ENCODE results near the gene TFRC. TPM values are rescaled to one million over a fixed set of nuclear protein-coding genes. Genes with fewer than 3 reads are reported as not detected.

TFRC gene
- total RNA-seq, 1 experiment from 2014 or later = 261 TPM

DNA sequence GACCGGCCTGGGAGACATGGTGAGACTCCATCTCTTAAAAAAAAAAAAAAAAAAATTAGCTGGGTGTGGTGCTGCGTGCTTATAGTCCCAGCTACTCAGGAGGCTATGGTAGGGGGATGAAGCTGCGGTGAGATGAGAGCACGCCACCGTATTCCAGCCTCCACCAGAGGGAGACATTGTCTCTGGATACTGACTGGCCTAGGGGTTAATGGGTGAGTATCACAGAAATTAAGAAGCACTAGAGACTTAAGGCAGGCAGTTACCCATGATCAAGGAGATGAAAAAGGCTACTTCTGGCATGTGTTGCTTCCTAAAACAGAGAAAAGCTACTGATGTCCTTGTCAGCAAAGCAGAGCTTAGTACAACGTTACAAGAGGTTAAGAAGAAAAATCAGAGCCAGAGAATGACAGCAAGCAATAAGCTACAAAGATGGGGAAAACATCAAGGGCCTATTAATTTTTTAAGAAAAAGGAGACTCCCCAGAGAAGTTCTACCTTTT is 8.6 kb downstream of the TFRC start (continued):
- TF ChIP-seq, protein P1, sequence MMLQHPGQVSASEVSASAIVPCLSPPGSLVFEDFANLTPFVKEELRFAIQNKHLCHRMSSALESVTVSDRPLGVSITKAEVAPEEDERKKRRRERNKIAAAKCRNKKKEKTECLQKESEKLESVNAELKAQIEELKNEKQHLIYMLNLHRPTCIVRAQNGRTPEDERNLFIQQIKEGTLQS (IDR thresholded peaks at IDR 0.05) = no peak
- no peak for TF ChIP-seq CEBPB (IDR thresholded peaks at IDR 0.05; ENCODE audit: low read depth)

DNA sequence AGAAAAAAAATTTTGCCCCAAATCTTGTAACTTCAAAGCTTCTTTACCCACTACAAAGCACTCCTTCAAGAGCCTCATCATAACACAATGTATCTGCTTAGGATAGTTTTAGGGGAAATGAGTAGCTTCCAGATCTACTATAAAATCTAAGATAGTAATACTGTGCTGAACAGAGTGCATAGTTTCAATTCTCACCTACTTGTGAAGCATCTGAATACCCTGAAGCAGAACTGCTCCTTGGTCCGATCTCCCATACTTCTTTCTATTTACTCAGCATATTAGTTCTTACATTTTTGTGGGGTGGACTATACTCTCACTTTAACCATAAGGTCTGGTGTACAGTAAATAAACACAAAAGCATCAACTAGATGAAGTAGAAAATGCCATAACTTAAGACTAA is 9.6 kb downstream of the TFRC start:
- no peak overlapping the region for H3K27ac ChIP-seq (ENCODE audit: low read depth, low read length)
- no peaks in the 10 kb centered on the region for H3K9me2 ChIP-seq (ENCODE audit: insufficient read depth)
- no peak overlapping the region for H3K4me3 ChIP-seq (replicated peaks in 1 of 2; ENCODE audit: low read depth in 1 of 2, low read length in 2 of 2)
- no peak overlapping the region for H2AFZ ChIP-seq (ENCODE audit: low read depth, low read length, poor library complexity, severe bottlenecking)
- H4K20me1 ChIP-seq (ENCODE audit: insufficient read depth) = peaks cover 33% of the 10 kb centered on the region
- POLR2A ChIA-PET = interaction anchor here (0.5 to 0.6 kb wide), 2 partner anchors 14 to 668 kb away, joined by 3 read pairs; partner anchors contain the start of gene PAK2
- no peaks in the 10 kb centered on the region for H3K27me3 ChIP-seq (ENCODE audit: insufficient read depth, low read length)
- H3K9ac ChIP-seq (ENCODE audit: low read length) = no peak overlapping the region
- RAD21 ChIA-PET (ENCODE audit: low non-redundant PET in 1 of 2, low total read pairs in 2 of 2, uncharacterized antibody in 2 of 2, unreplicated experiment in 2 of 2) = interaction anchor here in 1 of 2 experiments (0.6 kb wide), 1 partner anchor 57 kb away, joined by 4 read pairs; no protein-coding TSS in a partner anchor
- DNase-seq (ENCODE audit: low read depth, low spot score) (no peak), ATAC-seq (no peak)
- peaks cover 92% of the 10 kb centered on the region for H3K79me2 ChIP-seq (ENCODE audit: insufficient read depth, low read length)
- no peaks in the 10 kb centered on the region for H3K9me3 ChIP-seq (ENCODE audit: control insufficient read depth in 1 of 2, insufficient read depth in 1 of 2, low read depth in 1 of 2, low read length in 2 of 2)
- no TSS peak for BruUV-seq (replicated peaks)
- intact Hi-C loops (cut with micrococcal nuclease) = loop anchor here (2.0 kb wide), 1 partner anchor 446 kb away; no protein-coding TSS in a partner anchor
- CTCF ChIA-PET = interaction anchor here (1.2 to 2.3 kb wide), 5 partner anchors 13 to 450 kb away, joined by 3 to 17 read pairs (median 10); no protein-coding TSS in a partner anchor
- TF ChIP-seq POLR2AphosphoS5 (IDR thresholded peaks at IDR 0.05; ENCODE audit: low read depth, low read length) (no peak), JUND (IDR thresholded peaks at IDR 0.05) (no peak), POLR2A (IDR thresholded peaks at IDR 0.05; ENCODE audit: borderline replicate concordance, extremely low read depth, insufficient read depth, insufficient read length) (no peak), SP1 (IDR thresholded peaks at IDR 0.05; ENCODE audit: low read depth) (no peak), CEBPB (IDR thresholded peaks at IDR 0.05; ENCODE audit: low read depth) (no peak), ZFX (IDR thresholded peaks at IDR 0.05) (no peak), ELF1 (IDR thresholded peaks at IDR 0.05; ENCODE audit: borderline replicate concordance, low read depth) (no peak), EZH2 (IDR thresholded peaks at IDR 0.05) (no peak), EGR1 (IDR thresholded peaks at IDR 0.05; ENCODE audit: low read depth) (no peak), TCF7L2 (IDR thresholded peaks at IDR 0.05; ENCODE audit: borderline replicate concordance, extremely low read depth, insufficient read depth, insufficient read length) (no peak), EZH2phosphoT487 (IDR thresholded peaks at IDR 0.05; ENCODE audit: borderline replicate concordance) (no peak), ZNF274 (IDR thresholded peaks at IDR 0.05; ENCODE audit: low read depth, low read length) (no peak)
- TF ChIP-seq, protein P2, sequence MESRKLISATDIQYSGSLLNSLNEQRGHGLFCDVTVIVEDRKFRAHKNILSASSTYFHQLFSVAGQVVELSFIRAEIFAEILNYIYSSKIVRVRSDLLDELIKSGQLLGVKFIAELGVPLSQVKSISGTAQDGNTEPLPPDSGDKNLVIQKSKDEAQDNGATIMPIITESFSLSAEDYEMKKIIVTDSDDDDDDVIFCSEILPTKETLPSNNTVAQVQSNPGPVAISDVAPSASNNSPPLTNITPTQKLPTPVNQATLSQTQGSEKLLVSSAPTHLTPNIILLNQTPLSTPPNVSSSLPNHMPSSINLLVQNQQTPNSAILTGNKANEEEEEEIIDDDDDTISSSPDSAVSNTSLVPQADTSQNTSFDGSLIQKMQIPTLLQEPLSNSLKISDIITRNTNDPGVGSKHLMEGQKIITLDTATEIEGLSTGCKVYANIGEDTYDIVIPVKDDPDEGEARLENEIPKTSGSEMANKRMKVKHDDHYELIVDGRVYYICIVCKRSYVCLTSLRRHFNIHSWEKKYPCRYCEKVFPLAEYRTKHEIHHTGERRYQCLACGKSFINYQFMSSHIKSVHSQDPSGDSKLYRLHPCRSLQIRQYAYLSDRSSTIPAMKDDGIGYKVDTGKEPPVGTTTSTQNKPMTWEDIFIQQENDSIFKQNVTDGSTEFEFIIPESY (IDR thresholded peaks at IDR 0.05; ENCODE audit: extremely low read depth, insufficient replicate concordance, low read length) = no peak
- TF ChIP-seq, protein P3, sequence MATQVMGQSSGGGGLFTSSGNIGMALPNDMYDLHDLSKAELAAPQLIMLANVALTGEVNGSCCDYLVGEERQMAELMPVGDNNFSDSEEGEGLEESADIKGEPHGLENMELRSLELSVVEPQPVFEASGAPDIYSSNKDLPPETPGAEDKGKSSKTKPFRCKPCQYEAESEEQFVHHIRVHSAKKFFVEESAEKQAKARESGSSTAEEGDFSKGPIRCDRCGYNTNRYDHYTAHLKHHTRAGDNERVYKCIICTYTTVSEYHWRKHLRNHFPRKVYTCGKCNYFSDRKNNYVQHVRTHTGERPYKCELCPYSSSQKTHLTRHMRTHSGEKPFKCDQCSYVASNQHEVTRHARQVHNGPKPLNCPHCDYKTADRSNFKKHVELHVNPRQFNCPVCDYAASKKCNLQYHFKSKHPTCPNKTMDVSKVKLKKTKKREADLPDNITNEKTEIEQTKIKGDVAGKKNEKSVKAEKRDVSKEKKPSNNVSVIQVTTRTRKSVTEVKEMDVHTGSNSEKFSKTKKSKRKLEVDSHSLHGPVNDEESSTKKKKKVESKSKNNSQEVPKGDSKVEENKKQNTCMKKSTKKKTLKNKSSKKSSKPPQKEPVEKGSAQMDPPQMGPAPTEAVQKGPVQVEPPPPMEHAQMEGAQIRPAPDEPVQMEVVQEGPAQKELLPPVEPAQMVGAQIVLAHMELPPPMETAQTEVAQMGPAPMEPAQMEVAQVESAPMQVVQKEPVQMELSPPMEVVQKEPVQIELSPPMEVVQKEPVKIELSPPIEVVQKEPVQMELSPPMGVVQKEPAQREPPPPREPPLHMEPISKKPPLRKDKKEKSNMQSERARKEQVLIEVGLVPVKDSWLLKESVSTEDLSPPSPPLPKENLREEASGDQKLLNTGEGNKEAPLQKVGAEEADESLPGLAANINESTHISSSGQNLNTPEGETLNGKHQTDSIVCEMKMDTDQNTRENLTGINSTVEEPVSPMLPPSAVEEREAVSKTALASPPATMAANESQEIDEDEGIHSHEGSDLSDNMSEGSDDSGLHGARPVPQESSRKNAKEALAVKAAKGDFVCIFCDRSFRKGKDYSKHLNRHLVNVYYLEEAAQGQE (IDR thresholded peaks at IDR 0.05; ENCODE audit: low read depth) = no peak
- H3K4me2 ChIP-seq (ENCODE audit: low read length) = no peak overlapping the region
- no peaks in the 10 kb centered on the region for H3K4me1 ChIP-seq (ENCODE audit: control insufficient read depth in 1 of 2, insufficient read depth in 2 of 2, low read length in 2 of 2)
- H3K36me3 ChIP-seq (ENCODE audit: control insufficient read depth in 1 of 2, insufficient read depth in 2 of 2, low read length in 2 of 2) = peaks cover 60 to 76% of the 10 kb centered on the region in 2 experiments
